ENCODE results near the gene LDHAL6A. TPM values are rescaled to one million over a fixed set of nuclear protein-coding genes. Genes with fewer than 3 reads are reported as not detected.

Gene LDHAL6A
- total RNA-seq, 1 experiment from 2014 or later: not detected

GRCh38 chr11:18419040-18419439, 36.6 kb upstream of the LDHAL6A start:
- ChIA-PET RAD21 (ENCODE audit: low non-redundant PET in 1 of 2, low total read pairs in 2 of 2, uncharacterized antibody in 2 of 2, unreplicated experiment in 2 of 2) (no interaction called here), POLR2A (no interaction called here), CTCF (interaction anchor here (1.5 kb wide), 1 partner anchor 9 kb away, joined by 5 read pairs; no protein-coding TSS in a partner anchor)
- no peaks in the 10 kb centered on the region for H3K27me3 ChIP-seq (ENCODE audit: insufficient read depth, low read length)
- H3K79me2 ChIP-seq (ENCODE audit: insufficient read depth, low read length): no peaks in the 10 kb centered on the region
- DNase-seq (ENCODE audit: low read depth, low spot score) (no peak), ATAC-seq (no peak)
- H3K4me1 ChIP-seq (ENCODE audit: control insufficient read depth in 1 of 2, insufficient read depth in 2 of 2, low read length in 2 of 2): no peaks in the 10 kb centered on the region
- no TSS peak for BruUV-seq (replicated peaks)
- H3K9me3 ChIP-seq (ENCODE audit: control insufficient read depth in 1 of 2, insufficient read depth in 1 of 2, low read depth in 1 of 2, low read length in 2 of 2): no peaks in the 10 kb centered on the region
- no peak overlapping the region for H3K9ac ChIP-seq (ENCODE audit: low read length)
- H2AFZ ChIP-seq (ENCODE audit: low read depth, low read length, poor library complexity, severe bottlenecking): no peak overlapping the region
- H4K20me1 ChIP-seq (ENCODE audit: insufficient read depth): no peaks in the 10 kb centered on the region
- H3K27ac ChIP-seq (ENCODE audit: low read depth, low read length): no peak overlapping the region
- no peak overlapping the region for H3K4me2 ChIP-seq (ENCODE audit: low read length)
- H3K36me3 ChIP-seq (ENCODE audit: control insufficient read depth in 1 of 2, insufficient read depth in 2 of 2, low read length in 2 of 2): no peaks in the 10 kb centered on the region
- intact Hi-C loops (cut with micrococcal nuclease): no loop called here
- H3K4me3 ChIP-seq (replicated peaks in 1 of 2; ENCODE audit: low read depth in 1 of 2, low read length in 2 of 2): no peak overlapping the region
- H3K9me2 ChIP-seq (ENCODE audit: insufficient read depth): no peaks in the 10 kb centered on the region
- TF ChIP-seq CEBPB (IDR thresholded peaks at IDR 0.05; ENCODE audit: low read depth): no peak
- TF ChIP-seq SIN3A (IDR thresholded peaks at IDR 0.05; ENCODE audit: low read depth): no peak
- no peak for TF ChIP-seq EZH2 (IDR thresholded peaks at IDR 0.05)
- TF ChIP-seq, protein P1, sequence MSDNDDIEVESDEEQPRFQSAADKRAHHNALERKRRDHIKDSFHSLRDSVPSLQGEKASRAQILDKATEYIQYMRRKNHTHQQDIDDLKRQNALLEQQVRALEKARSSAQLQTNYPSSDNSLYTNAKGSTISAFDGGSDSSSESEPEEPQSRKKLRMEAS (IDR thresholded peaks at IDR 0.05): no peak
- TF ChIP-seq YY1 (IDR thresholded peaks at IDR 0.05; ENCODE audit: extremely low read depth, insufficient replicate concordance, low read depth, low read length): no peak
- no peak for TF ChIP-seq TCF7L2 (IDR thresholded peaks at IDR 0.05; ENCODE audit: borderline replicate concordance, extremely low read depth, insufficient read depth, insufficient read length)
- TF ChIP-seq ZFX (IDR thresholded peaks at IDR 0.05): no peak
- no peak for TF ChIP-seq CTCF (IDR thresholded peaks at IDR 0.05 in 2 of 3, conservative IDR thresholded peaks at IDR 0.05 in 1 of 3; ENCODE audit: borderline replicate concordance in 1 of 3, insufficient read depth in 1 of 3, low read depth in 2 of 3, low read length in 2 of 3)
- no peak for TF ChIP-seq CBX3 (IDR thresholded peaks at IDR 0.05; ENCODE audit: low read depth)
- no peak for TF ChIP-seq ELF1 (IDR thresholded peaks at IDR 0.05; ENCODE audit: borderline replicate concordance, low read depth)
- TF ChIP-seq EZH2phosphoT487 (IDR thresholded peaks at IDR 0.05; ENCODE audit: borderline replicate concordance): no peak
- TF ChIP-seq, protein P2, sequence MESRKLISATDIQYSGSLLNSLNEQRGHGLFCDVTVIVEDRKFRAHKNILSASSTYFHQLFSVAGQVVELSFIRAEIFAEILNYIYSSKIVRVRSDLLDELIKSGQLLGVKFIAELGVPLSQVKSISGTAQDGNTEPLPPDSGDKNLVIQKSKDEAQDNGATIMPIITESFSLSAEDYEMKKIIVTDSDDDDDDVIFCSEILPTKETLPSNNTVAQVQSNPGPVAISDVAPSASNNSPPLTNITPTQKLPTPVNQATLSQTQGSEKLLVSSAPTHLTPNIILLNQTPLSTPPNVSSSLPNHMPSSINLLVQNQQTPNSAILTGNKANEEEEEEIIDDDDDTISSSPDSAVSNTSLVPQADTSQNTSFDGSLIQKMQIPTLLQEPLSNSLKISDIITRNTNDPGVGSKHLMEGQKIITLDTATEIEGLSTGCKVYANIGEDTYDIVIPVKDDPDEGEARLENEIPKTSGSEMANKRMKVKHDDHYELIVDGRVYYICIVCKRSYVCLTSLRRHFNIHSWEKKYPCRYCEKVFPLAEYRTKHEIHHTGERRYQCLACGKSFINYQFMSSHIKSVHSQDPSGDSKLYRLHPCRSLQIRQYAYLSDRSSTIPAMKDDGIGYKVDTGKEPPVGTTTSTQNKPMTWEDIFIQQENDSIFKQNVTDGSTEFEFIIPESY (IDR thresholded peaks at IDR 0.05; ENCODE audit: extremely low read depth, insufficient replicate concordance, low read length): no peak
- no peak for TF ChIP-seq SP1 (IDR thresholded peaks at IDR 0.05; ENCODE audit: low read depth)
- TF ChIP-seq EGR1 (IDR thresholded peaks at IDR 0.05; ENCODE audit: low read depth): no peak
- no peak for TF ChIP-seq POLR2AphosphoS5 (IDR thresholded peaks at IDR 0.05; ENCODE audit: low read depth, low read length)
- TF ChIP-seq SRF (IDR thresholded peaks at IDR 0.05; ENCODE audit: low read depth): no peak
- no peak for TF ChIP-seq ATF3 (IDR thresholded peaks at IDR 0.05)
